Measurements from ENCODE around the gene GRIPAP1. TPM values are rescaled to one million over a fixed set of nuclear protein-coding genes. Genes with fewer than 3 reads are reported as not detected.

The GRIPAP1 gene
- total and polyA plus RNA-seq, 2 of the 13 experiments (the other 11 are each of a cell fraction or from before 2014, with no cell fraction given) = 16.1 to 22.6 TPM

DNA sequence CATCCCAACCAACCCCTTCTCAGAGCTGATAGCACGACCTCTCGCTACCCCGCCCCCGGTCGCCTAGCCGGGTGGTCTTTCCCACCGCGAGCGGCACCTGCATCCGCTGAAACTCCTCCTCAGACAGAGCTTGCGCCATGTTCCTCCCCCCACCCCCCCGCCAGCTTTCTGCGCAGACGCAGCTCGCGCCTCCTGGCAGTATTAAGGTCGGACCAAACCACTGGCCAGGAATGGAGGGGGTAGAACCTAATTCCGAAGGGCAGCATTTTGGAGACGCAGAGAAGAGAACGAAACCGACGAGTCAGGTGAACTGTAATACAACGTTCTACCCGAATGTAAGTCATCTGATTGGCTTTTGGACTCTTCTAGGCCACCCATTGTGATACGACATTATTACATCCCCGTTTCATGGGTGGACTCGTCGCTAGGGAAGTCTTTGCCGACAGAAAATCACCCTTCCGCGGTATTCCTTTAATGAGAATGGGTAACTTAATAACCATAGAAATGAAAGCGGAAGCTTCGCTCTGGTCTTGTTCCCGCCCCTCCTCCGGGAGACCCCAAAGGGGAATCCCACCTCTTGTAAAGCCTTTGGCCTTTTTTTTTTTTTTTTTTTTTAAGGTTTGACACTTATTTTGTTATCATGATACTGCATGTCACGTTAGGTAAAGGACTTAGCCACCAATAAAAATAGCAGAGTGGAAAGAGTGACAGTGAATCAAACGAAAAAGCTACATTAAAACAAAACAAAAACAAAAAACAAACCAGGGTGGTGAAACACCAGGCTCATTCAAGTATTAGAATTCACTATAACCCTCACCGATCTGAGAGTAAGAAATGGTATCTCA lies at the start of gene GRIPAP1 (continued):
- TF ChIP-seq, protein P1, sequence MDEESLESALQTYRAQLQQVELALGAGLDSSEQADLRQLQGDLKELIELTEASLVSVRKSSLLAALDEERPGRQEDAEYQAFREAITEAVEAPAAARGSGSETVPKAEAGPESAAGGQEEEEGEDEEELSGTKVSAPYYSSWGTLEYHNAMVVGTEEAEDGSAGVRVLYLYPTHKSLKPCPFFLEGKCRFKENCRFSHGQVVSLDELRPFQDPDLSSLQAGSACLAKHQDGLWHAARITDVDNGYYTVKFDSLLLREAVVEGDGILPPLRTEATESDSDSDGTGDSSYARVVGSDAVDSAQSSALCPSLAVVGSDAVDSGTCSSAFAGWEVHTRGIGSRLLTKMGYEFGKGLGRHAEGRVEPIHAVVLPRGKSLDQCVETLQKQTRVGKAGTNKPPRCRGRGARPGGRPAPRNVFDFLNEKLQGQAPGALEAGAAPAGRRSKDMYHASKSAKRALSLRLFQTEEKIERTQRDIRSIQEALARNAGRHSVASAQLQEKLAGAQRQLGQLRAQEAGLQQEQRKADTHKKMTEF (CRISPR knock-in tag; IDR thresholded peaks at IDR 0.05) = peak; percentile 48; the same call in 1 of the 2 replicates
- TF ChIP-seq NFRKB (IDR thresholded peaks at IDR 0.05) = no peak

DNA sequence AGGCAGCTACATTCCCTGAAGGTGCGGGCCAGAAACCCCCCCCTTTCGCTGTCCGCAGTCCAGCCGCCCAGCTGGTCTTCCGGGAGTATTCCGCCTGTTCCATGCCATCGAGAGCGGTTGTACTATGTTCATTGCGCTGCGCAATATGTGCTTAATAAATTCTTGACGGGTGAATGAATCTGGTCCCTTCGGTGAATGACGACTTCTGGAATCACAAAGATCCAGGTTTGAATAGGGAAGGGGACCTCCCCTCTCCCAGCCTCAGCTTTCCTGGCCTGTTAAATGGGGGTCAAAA lies 41.9 kb upstream of the GRIPAP1 start:
- H4K20me1 ChIP-seq (ENCODE audit: insufficient read depth, low read length) = no peaks in the 10 kb centered on the region
- 0% methylated on average over 1 of the region's 13 CpGs for WGBS (ENCODE audit: low lambda C conversion rate)
- H3K36me3 ChIP-seq (replicated peaks in 1 of 2; ENCODE audit: control insufficient read depth in 1 of 2, insufficient read depth in 2 of 2, low read length in 2 of 2) = peaks cover 0 to 3% of the 10 kb centered on the region in 2 experiments; a peak in 1 of 5 replicates
- peaks cover 16% of the 10 kb centered on the region for H3K79me2 ChIP-seq (ENCODE audit: insufficient read depth, low read length)
- FAIRE-seq = no peak
- ChIA-PET POLR2A (interaction anchor here (0.9 to 3.4 kb wide), 6 partner anchors 9 to 147 kb away, joined by 3 to 20 read pairs (median 7); partner anchors contain the start of genes GRIPAP1 and OTUD5), CTCF (ENCODE audit: low intra/inter-chr PET ratio, low total read pairs) (no interaction called here)
- no peak for ATAC-seq
- H3K9ac ChIP-seq (ENCODE audit: insufficient read depth, low read depth, low read length) = peak overlapping the region; percentile 56
- H3K4me3 ChIP-seq (replicated peaks in 1 of 3; ENCODE audit: insufficient read depth in 1 of 3, low read depth in 2 of 3, low read length in 3 of 3) = peak overlapping the region; percentile 45 to 65 (median 61)
- H3K9me3 ChIP-seq (ENCODE audit: low read length) = no peaks in the 10 kb centered on the region
- peak overlapping the region; percentile 62 for H3K27ac ChIP-seq (ENCODE audit: extremely low read length, insufficient read depth, low read length)
- intact Hi-C loops (cut with micrococcal nuclease; ENCODE audit: unreplicated experiment) (loop anchor here (2.0 to 5.0 kb wide), 2 partner anchors 57 to 87 kb away; partner anchors contain the start of gene OTUD5), in situ Hi-C loops (cut with HindIII; ENCODE audit: extremely low pct_ligation_motif_present, low pct_unique_long_range_greater_than_20kb) (no loop called here)
- no peak overlapping the region for H2AFZ ChIP-seq (ENCODE audit: low read length)
- TSS peak; percentile 88 for BruUV-seq (replicated peaks)
- H3K4me2 ChIP-seq (ENCODE audit: low read depth, low read length) = peak overlapping the region; percentile 76
- DNase-seq (ENCODE audit: low spot score) = no peak
- H3K4me1 ChIP-seq (ENCODE audit: insufficient read depth, low read length) = peaks cover 41% of the 10 kb centered on the region
- H3K27me3 ChIP-seq (ENCODE audit: control insufficient read depth in 1 of 2, insufficient read depth in 2 of 2, low read length in 2 of 2) = no peaks in the 10 kb centered on the region; a peak in 1 of 5 replicates
- TF ChIP-seq SMYD3 (CRISPR knock-in tag; IDR thresholded peaks at IDR 0.05) (no peak), MTF2 (CRISPR knock-in tag; IDR thresholded peaks at IDR 0.05; ENCODE audit: borderline replicate concordance) (no peak), ZSCAN12 (CRISPR knock-in tag; IDR thresholded peaks at IDR 0.05) (no peak), ZNF101 (CRISPR knock-in tag; IDR thresholded peaks at IDR 0.05; ENCODE audit: borderline replicate concordance, low read depth) (no peak), NAIF1 (CRISPR knock-in tag; IDR thresholded peaks at IDR 0.05; ENCODE audit: borderline replicate concordance) (no peak), SMC3 (IDR thresholded peaks at IDR 0.05; ENCODE audit: low read length) (no peak), RORA (CRISPR knock-in tag; IDR thresholded peaks at IDR 0.05) (no peak), ZMYM3 (CRISPR knock-in tag; IDR thresholded peaks at IDR 0.05) (peak; percentile 68), ZNF557 (CRISPR knock-in tag; IDR thresholded peaks at IDR 0.05) (no peak), ZNF124 (CRISPR knock-in tag; IDR thresholded peaks at IDR 0.05) (no peak), ZNF253 (CRISPR knock-in tag; IDR thresholded peaks at IDR 0.05; ENCODE audit: borderline replicate concordance) (no peak), ZFP82 (CRISPR knock-in tag; IDR thresholded peaks at IDR 0.05; ENCODE audit: borderline replicate concordance) (no peak), TEAD3 (CRISPR knock-in tag; optimal IDR thresholded peaks at IDR 0.05; ENCODE audit: borderline replicate concordance) (peak; percentile 71), POLR2G (IDR thresholded peaks at IDR 0.05; ENCODE audit: low read depth, low read length) (0 out of 2 replicates have a peak, but pooled peaks have one; percentile 34)
- TF ChIP-seq, protein P2, sequence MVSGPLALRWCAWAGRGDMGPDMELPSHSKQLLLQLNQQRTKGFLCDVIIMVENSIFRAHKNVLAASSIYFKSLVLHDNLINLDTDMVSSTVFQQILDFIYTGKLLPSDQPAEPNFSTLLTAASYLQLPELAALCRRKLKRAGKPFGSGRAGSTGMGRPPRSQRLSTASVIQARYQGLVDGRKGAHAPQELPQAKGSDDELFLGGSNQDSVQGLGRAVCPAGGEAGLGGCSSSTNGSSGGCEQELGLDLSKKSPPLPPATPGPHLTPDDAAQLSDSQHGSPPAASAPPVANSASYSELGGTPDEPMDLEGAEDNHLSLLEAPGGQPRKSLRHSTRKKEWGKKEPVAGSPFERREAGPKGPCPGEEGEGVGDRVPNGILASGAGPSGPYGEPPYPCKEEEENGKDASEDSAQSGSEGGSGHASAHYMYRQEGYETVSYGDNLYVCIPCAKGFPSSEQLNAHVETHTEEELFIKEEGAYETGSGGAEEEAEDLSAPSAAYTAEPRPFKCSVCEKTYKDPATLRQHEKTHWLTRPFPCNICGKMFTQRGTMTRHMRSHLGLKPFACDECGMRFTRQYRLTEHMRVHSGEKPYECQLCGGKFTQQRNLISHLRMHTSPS (CRISPR knock-in tag; IDR thresholded peaks at IDR 0.05; ENCODE audit: low read depth) = no peak
- TF ChIP-seq, protein P3, sequence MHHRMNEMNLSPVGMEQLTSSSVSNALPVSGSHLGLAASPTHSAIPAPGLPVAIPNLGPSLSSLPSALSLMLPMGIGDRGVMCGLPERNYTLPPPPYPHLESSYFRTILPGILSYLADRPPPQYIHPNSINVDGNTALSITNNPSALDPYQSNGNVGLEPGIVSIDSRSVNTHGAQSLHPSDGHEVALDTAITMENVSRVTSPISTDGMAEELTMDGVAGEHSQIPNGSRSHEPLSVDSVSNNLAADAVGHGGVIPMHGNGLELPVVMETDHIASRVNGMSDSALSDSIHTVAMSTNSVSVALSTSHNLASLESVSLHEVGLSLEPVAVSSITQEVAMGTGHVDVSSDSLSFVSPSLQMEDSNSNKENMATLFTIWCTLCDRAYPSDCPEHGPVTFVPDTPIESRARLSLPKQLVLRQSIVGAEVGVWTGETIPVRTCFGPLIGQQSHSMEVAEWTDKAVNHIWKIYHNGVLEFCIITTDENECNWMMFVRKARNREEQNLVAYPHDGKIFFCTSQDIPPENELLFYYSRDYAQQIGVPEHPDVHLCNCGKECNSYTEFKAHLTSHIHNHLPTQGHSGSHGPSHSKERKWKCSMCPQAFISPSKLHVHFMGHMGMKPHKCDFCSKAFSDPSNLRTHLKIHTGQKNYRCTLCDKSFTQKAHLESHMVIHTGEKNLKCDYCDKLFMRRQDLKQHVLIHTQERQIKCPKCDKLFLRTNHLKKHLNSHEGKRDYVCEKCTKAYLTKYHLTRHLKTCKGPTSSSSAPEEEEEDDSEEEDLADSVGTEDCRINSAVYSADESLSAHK (CRISPR knock-in tag; IDR thresholded peaks at IDR 0.05; ENCODE audit: borderline replicate concordance) = no peak
